Keratinocyte (primary cell): Measurements from ENCODE around the gene POU2F2. TPM values are rescaled to one million over a fixed set of nuclear protein-coding genes. Genes with fewer than 3 reads are reported as not detected.

Experiments used
- DNase-seq: peaks from one replicate; pipeline ENCODE4 v3.0.0-alpha.2; 2011; ENCODE audit warnings: low read depth, missing footprints, low spot score
- FAIRE-seq: peaks from 2 replicates; lab custom pipeline; 2011; peaks lifted over from hg19 to GRCh38; lab: Jason Lieb, UNC
- H2AFZ ChIP-seq: 2 replicates; pipeline ENCODE4 v1.6.0; 2012; ENCODE audit warnings: low read length, control low read depth, inconsistent platforms; ENCODE audit not compliant: control insufficient read depth
- H3K27ac ChIP-seq: 2 replicates; pipeline ENCODE4 v1.5.1; 2011; ENCODE audit warnings: low read length; ENCODE audit not compliant: control insufficient read depth, insufficient read depth
- H3K27me3 ChIP-seq: 3 replicates; pipeline ENCODE4 v1.6.0; 2011; ENCODE audit warnings: low read length; ENCODE audit not compliant: control insufficient read depth, insufficient read depth; ENCODE audit errors: extremely low read depth
- H3K36me3 ChIP-seq, 2 experiments: 2 replicates in 1 of 2; 3 replicates in 1 of 2; pipeline ENCODE4 v1.5.1; 2011; ENCODE audit warnings: low read length in 2 of 2, mild to moderate bottlenecking in 1 of 2; ENCODE audit not compliant: control insufficient read depth in 2 of 2, insufficient read depth in 2 of 2; ENCODE audit errors: extremely low read depth in 1 of 2
- H3K4me1 ChIP-seq: 3 replicates; pipeline ENCODE4 v1.5.1; 2011; ENCODE audit warnings: low read length; ENCODE audit not compliant: control insufficient read depth, insufficient read depth; ENCODE audit errors: extremely low read depth
- H3K4me2 ChIP-seq: 3 replicates; pipeline ENCODE4 v1.6.0; 2011; ENCODE audit warnings: low read depth, low read length; ENCODE audit not compliant: control insufficient read depth, insufficient read depth; ENCODE audit errors: extremely low read depth
- H3K4me3 ChIP-seq, 3 experiments: fragments of 200-600 bp in 1 of 3; sonication (generic) in 1 of 3; 2 replicates in 2 of 3; 3 replicates in 1 of 3; pipeline ENCODE4 v1.5.1; 2011 to 2016; ENCODE audit warnings: low read length in 3 of 3, mild to moderate bottlenecking in 3 of 3, control low read depth in 2 of 3, inconsistent platforms in 1 of 3, low read depth in 1 of 3, mixed read lengths in 1 of 3, mixed run types in 1 of 3, moderate library complexity in 1 of 3; ENCODE audit not compliant: control insufficient read depth in 2 of 3, insufficient read depth in 2 of 3; ENCODE audit errors: extremely low read depth in 1 of 3
- H3K79me2 ChIP-seq: 2 replicates; pipeline ENCODE4 v1.6.0; 2012; ENCODE audit warnings: low read length; ENCODE audit not compliant: control insufficient read depth, insufficient read depth
- H3K9ac ChIP-seq: 3 replicates; pipeline ENCODE4 v1.6.0; 2011; ENCODE audit warnings: low read length; ENCODE audit not compliant: control insufficient read depth, insufficient read depth; ENCODE audit errors: extremely low read depth
- H3K9me1 ChIP-seq: 3 replicates; pipeline ENCODE4 v1.6.0; 2011; ENCODE audit warnings: low read length; ENCODE audit not compliant: control insufficient read depth, insufficient read depth; ENCODE audit errors: extremely low read depth
- H3K9me3 ChIP-seq: 2 replicates; pipeline ENCODE4 v1.5.1; 2012; ENCODE audit warnings: low read depth, low read length; ENCODE audit not compliant: control insufficient read depth
- H4K20me1 ChIP-seq: 3 replicates; pipeline ENCODE4 v1.6.0; 2011; ENCODE audit warnings: low read length; ENCODE audit not compliant: control insufficient read depth, insufficient read depth; ENCODE audit errors: extremely low read depth
- CTCF ChIP-seq, 3 experiments: IDR thresholded peaks in 1 of 3; conservative IDR thresholded peaks in 1 of 3; optimal IDR thresholded peaks in 1 of 3; 2 replicates in 2 of 3; 3 replicates in 1 of 3; pipeline versions ENCODE3 to v1.5.1; 2011; ENCODE audit warnings: low read length in 3 of 3, mild to moderate bottlenecking in 3 of 3, moderate library complexity in 2 of 3, control low read depth in 1 of 3, inconsistent platforms in 1 of 3; ENCODE audit not compliant: insufficient read depth in 2 of 3; ENCODE audit errors: extremely low read depth in 1 of 3
- EZH2 ChIP-seq: IDR thresholded peaks from one replicate; pipeline ENCODE4 v1.6.1; 2012; ENCODE audit warnings: inconsistent platforms, mild to moderate bottlenecking, low read length, moderate library complexity
- dilution Hi-C: fragments of 300-500 bp; cut with MboI; formaldehyde crosslinking; loops from one replicate; pipeline ENCODE4 v1.7.0; 2020; ENCODE audit warnings: low sequenced_read_pairs; ENCODE audit not compliant: extremely low pct_ligation_motif_present
- polyA plus RNA-seq, 5 experiments: library from polyadenylated mRNA; depleted of rRNA in 3 of 5; stranded (reverse) in 3 of 5; stranded (forward) in 1 of 5; unstranded in 1 of 5; fragments of >200 nt; gene quantifications; 1 replicate in 1 of 5; 2 replicates in 3 of 5; 3 replicates in 1 of 5; pipeline versions ENCODE4 v1.2.1 to v1.2.3, GENCODE V29; 2011 to 2012; ENCODE audit warnings: missing spikeins in 2 of 5, low read depth in 1 of 5, low replicate concordance in 1 of 5

The POU2F2 gene
- polyA plus RNA-seq, 1 donor (not counting 4 experiments of a cell fraction or from before 2014, with no cell fraction given) = 7.0 TPM

- FAIRE-seq (peak; percentile 55), DNase-seq (no peak)
- TF ChIP-seq CTCF (optimal IDR thresholded peaks at IDR 0.05 in 1 of 3, IDR thresholded peaks at IDR 0.05 in 1 of 3, conservative IDR thresholded peaks at IDR 0.05 in 1 of 3; ENCODE audit: extremely low read depth in 1 of 3, insufficient read depth in 2 of 3, low read length in 3 of 3) (no peak), EZH2 (no peak)
- Histone ChIP-seq H3K79me2 (peaks cover 16% of the 10 kb centered on the region), H2AFZ (no peak overlapping the region), H3K27ac (peak overlapping the region; percentile 8), H3K4me2 (peak overlapping the region; percentile 63), H3K9me3 (no peaks in the 10 kb centered on the region), H3K4me1 (peaks cover 28% of the 10 kb centered on the region), H4K20me1 (no peaks in the 10 kb centered on the region), H3K9me1 (no peaks in the 10 kb centered on the region), H3K36me3 (no peaks in the 10 kb centered on the region), H3K9ac (no peak overlapping the region), H3K4me3 (peak overlapping the region; percentile 17 to 59 (median 36)), H3K27me3 (no peaks in the 10 kb centered on the region)
- dilution Hi-C loops = no loop called here
Observed at GRCh38 chr19:42131149-42132029, 857 bp downstream of the POU2F2 start.

DNA sequence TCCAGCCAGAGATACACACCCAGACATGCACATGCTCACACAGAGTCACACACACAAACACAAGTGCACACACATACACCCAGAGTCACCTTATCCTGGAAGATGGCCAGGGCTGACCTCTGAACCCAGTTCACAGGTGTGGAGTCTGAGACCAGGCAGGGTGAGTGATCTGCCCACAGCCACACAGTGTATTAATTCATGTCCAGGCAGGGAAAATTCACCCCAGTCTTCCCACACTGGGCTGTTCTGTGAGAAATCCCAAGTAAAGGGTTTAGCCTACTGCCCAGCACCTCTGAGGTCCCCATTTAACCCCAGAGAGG is 2.0 kb downstream of the POU2F2 start:
- peaks cover 16% of the 10 kb centered on the region for H3K79me2 ChIP-seq
- H3K27ac ChIP-seq = peak overlapping the region; percentile 78
- dilution Hi-C loops = no loop called here
- peak overlapping the region; percentile 91 for H3K4me2 ChIP-seq
- peak overlapping the region; percentile 49 for H3K9ac ChIP-seq
- no peaks in the 10 kb centered on the region for H3K9me3 ChIP-seq
- DNase-seq = peak; percentile 52
- H3K9me1 ChIP-seq = no peaks in the 10 kb centered on the region
- TF ChIP-seq CTCF (optimal IDR thresholded peaks at IDR 0.05 in 1 of 3, IDR thresholded peaks at IDR 0.05 in 1 of 3, conservative IDR thresholded peaks at IDR 0.05 in 1 of 3; ENCODE audit: extremely low read depth in 1 of 3, insufficient read depth in 2 of 3, low read length in 3 of 3) (no peak), EZH2 (no peak)
- no peaks in the 10 kb centered on the region for H3K27me3 ChIP-seq
- H2AFZ ChIP-seq = peak overlapping the region; percentile 2
- H4K20me1 ChIP-seq = no peaks in the 10 kb centered on the region
- H3K4me1 ChIP-seq = peaks cover 28% of the 10 kb centered on the region
- no peaks in the 10 kb centered on the region for H3K36me3 ChIP-seq
- FAIRE-seq = no peak
- H3K4me3 ChIP-seq = peak overlapping the region in 2 of 3 experiments; percentile 12 to 52
